SK-N-SH treated with all-trans-retinoic acid at 6 μM for 48 hours (cell line): ENCODE measurements around the gene POMC.
"Not testable (repeated sequence)": the region's sequence is repeated elsewhere in the genome, so short reads cannot be mapped to it uniquely, and the experiment has no call there.

Experiments used
- ATAC-seq: fragments of 200-7000 bp; cut with Tn5 transposase; 3 replicates; pipeline ENCODE4 v1.9.1; 2020; ENCODE audit warnings: mild to moderate bottlenecking, moderate library complexity
- ARNTL ChIP-seq: fragments of 450-650 bp; formaldehyde crosslinking; IDR thresholded peaks from 2 replicates; pipeline ENCODE4 v1.5.0; 2020; ENCODE audit warnings: low read depth, mild to moderate bottlenecking, moderate library complexity, borderline replicate concordance
- BACH2 ChIP-seq: fragments of 250-450 bp; sonication (Bioruptor Pico); IDR thresholded peaks from 2 replicates; pipeline ENCODE4 v1.9.0; 2021; ENCODE audit warnings: mild to moderate bottlenecking, borderline replicate concordance
- CSDC2 ChIP-seq: fragments of 250-450 bp; sonication (Bioruptor Pico); IDR thresholded peaks from 2 replicates; pipeline ENCODE4 v1.5.0; 2020; ENCODE audit warnings: mild to moderate bottlenecking, moderate library complexity
- ESRRG ChIP-seq: fragments of 250-450 bp; sonication (Bioruptor Pico); IDR thresholded peaks from 2 replicates; pipeline ENCODE4 v1.6.1; 2021; ENCODE audit warnings: mild to moderate bottlenecking
- ISL1 ChIP-seq: fragments of 250-450 bp; sonication (Bioruptor Pico); IDR thresholded peaks from 2 replicates; pipeline ENCODE4 v2.1.2; 2022; ENCODE audit warnings: mild to moderate bottlenecking, moderate library complexity
- PPARA ChIP-seq: fragments of 250-450 bp; sonication (Bioruptor Pico); IDR thresholded peaks from 2 replicates; pipeline ENCODE4 v1.5.0; 2020; ENCODE audit warnings: mild to moderate bottlenecking, borderline replicate concordance
- RARB ChIP-seq: fragments of 250-450 bp; sonication (Bioruptor Pico); IDR thresholded peaks from 2 replicates; pipeline ENCODE4 v1.8.0; 2021; ENCODE audit warnings: mild to moderate bottlenecking, moderate library complexity
- SNAI2 ChIP-seq: fragments of 250-450 bp; sonication (Bioruptor Pico); IDR thresholded peaks from 2 replicates; pipeline ENCODE4 v1.5.0; 2020; ENCODE audit warnings: mild to moderate bottlenecking, moderate library complexity
- TCF4 ChIP-seq: fragments of 250-450 bp; sonication (Bioruptor Pico); IDR thresholded peaks from 2 replicates; pipeline ENCODE4 v1.8.0; 2021; ENCODE audit warnings: mild to moderate bottlenecking, moderate library complexity, borderline replicate concordance
- TOX ChIP-seq: fragments of 250-450 bp; sonication (Bioruptor Pico); IDR thresholded peaks from 2 replicates; pipeline ENCODE4 v1.8.0; 2021; ENCODE audit warnings: mild to moderate bottlenecking, moderate library complexity, borderline replicate concordance
- ZC3H10 ChIP-seq: fragments of 250-450 bp; sonication (Bioruptor Pico); IDR thresholded peaks from 2 replicates; pipeline ENCODE4 v1.5.1; 2021; ENCODE audit warnings: mild to moderate bottlenecking, moderate library complexity
- ZFP3 ChIP-seq: fragments of 250-450 bp; sonication (Bioruptor Pico); IDR thresholded peaks from 2 replicates; pipeline ENCODE4 v1.5.0; 2020; ENCODE audit warnings: mild to moderate bottlenecking, moderate library complexity
- ZFP30 ChIP-seq: fragments of 450-650 bp; formaldehyde crosslinking; IDR thresholded peaks from 2 replicates; pipeline ENCODE4 v1.5.0; 2022; ENCODE audit warnings: mild to moderate bottlenecking, moderate library complexity
- ZNF70 ChIP-seq: fragments of 450-650 bp; formaldehyde crosslinking; IDR thresholded peaks from 2 replicates; pipeline ENCODE4 v1.5.0; 2020; ENCODE audit warnings: mild to moderate bottlenecking, moderate library complexity
- ZNF8 ChIP-seq: fragments of 450-650 bp; formaldehyde crosslinking; IDR thresholded peaks from 2 replicates; pipeline ENCODE4 v1.5.0; 2020; ENCODE audit warnings: mild to moderate bottlenecking, moderate library complexity
- TF ChIP-seq, protein P1 (sequence below): fragments of 250-450 bp; sonication (Bioruptor Pico); IDR thresholded peaks from 2 replicates; pipeline ENCODE4 v1.5.1; 2021; ENCODE audit warnings: mild to moderate bottlenecking, moderate library complexity
- TF ChIP-seq, protein P2 (sequence below): fragments of 250-450 bp; sonication (Bioruptor Pico); IDR thresholded peaks from 2 replicates; pipeline ENCODE4 v1.8.0; 2020; ENCODE audit warnings: mild to moderate bottlenecking, moderate library complexity, borderline replicate concordance
- TF ChIP-seq, protein P3 (sequence below): fragments of 250-450 bp; sonication (Bioruptor Pico); IDR thresholded peaks from 2 replicates; pipeline ENCODE4 v1.8.0; 2021; ENCODE audit warnings: low read depth, mild to moderate bottlenecking, moderate library complexity, borderline replicate concordance
- TF ChIP-seq, protein P4 (sequence below): fragments of 250-450 bp; sonication (Bioruptor Pico); IDR thresholded peaks from 2 replicates; pipeline ENCODE4 v1.5.1; 2020; ENCODE audit warnings: low read depth, mild to moderate bottlenecking, moderate library complexity
- TF ChIP-seq, protein P5 (sequence below): fragments of 250-450 bp; sonication (Bioruptor Pico); IDR thresholded peaks from 2 replicates; pipeline ENCODE4 v1.5.0; 2020; ENCODE audit warnings: mild to moderate bottlenecking, moderate library complexity

The POMC gene

DNA sequence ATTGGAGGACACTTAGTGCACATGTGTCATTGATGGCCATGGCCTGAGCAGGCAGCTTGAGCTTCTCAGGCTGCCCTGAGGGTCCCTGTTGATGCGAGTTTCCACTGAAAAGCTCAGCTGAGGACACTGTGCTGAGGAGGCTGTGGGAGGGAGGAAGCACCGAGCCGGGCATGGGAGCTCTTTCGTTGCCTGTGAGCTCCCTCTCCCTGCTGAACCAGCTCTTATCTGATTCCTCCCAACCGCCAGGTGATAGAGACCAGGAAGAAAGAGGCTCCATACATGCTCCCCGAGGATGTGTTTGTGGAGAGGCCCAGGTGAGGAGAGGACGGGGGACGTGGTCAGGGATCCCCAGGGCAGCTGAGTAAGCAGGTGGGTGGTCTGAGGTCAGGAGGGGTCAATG lies 27.3 kb downstream of the POMC start (continued):
- TF ChIP-seq, protein P1, sequence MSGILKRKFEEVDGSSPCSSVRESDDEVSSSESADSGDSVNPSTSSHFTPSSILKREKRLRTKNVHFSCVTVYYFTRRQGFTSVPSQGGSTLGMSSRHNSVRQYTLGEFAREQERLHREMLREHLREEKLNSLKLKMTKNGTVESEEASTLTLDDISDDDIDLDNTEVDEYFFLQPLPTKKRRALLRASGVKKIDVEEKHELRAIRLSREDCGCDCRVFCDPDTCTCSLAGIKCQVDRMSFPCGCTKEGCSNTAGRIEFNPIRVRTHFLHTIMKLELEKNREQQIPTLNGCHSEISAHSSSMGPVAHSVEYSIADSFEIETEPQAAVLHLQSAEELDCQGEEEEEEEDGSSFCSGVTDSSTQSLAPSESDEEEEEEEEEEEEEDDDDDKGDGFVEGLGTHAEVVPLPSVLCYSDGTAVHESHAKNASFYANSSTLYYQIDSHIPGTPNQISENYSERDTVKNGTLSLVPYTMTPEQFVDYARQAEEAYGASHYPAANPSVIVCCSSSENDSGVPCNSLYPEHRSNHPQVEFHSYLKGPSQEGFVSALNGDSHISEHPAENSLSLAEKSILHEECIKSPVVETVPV (CRISPR knock-in tag), result no peak
- TF ChIP-seq, all 23 proteins: peak for 0

DNA sequence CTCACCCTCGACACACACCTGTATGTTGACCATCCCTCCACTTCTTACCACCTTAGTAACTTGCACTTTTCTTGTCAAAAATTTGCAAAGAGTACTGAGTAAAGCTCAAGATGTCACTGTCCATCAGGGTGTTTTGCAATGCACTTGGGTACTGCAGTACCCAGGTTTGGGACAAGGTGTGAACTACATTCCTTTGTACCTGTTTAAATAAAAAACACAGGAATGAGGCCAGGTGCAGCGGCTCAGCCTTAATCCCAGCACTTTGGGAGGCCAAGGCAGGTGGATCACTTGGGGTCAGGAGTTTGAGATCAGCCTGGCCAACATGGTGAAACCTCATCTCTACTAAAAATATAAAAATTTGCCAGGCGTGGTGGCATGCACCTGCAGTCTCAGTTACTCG lies 27.8 kb downstream of the POMC start:
- ATAC-seq, result not testable (repeated sequence)

DNA sequence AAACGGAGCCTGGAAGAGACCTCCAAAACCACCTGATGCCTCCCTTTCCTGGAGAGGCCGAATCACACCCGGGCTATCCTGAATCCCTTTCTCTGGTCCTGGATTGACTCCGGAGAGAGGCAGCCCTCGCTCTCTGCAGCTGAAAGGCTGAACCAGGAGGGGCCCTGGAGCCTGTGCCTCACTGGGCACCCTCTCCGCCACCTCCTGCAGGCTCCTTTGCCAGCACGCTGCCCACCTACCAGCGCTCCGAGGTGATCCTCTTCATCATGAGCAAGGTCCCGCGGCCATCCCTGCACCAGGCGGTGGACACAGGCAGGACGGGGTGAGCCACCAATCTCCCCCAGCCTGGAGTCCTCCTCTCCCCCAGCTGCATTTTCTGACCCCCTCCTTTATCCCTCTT lies 35.7 kb downstream of the POMC start:
- no peak for ATAC-seq
- TF ChIP-seq TCF4 (CRISPR knock-in tag), result no peak
- no peak for TF ChIP-seq RARB (CRISPR knock-in tag)
- TF ChIP-seq ZNF8 (CRISPR knock-in tag), result no peak

DNA sequence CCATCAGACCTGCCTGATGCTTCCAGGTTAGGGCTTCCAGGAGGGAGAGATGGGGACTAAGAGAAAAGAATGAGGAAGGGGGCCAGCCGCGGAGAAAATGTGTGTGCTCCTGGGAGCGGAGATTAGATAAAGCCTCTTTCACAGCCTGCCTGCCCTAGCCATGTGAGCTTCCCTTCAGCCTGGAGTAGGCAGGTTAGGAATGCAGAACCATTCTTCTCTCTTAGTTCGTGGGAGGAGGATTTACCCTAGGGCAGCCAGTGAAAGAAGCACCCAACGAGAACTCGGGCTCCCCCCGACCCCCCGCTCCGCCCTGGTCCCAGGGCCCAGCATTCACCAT lies 36.1 kb downstream of the POMC start:
- TF ChIP-seq, protein P2, sequence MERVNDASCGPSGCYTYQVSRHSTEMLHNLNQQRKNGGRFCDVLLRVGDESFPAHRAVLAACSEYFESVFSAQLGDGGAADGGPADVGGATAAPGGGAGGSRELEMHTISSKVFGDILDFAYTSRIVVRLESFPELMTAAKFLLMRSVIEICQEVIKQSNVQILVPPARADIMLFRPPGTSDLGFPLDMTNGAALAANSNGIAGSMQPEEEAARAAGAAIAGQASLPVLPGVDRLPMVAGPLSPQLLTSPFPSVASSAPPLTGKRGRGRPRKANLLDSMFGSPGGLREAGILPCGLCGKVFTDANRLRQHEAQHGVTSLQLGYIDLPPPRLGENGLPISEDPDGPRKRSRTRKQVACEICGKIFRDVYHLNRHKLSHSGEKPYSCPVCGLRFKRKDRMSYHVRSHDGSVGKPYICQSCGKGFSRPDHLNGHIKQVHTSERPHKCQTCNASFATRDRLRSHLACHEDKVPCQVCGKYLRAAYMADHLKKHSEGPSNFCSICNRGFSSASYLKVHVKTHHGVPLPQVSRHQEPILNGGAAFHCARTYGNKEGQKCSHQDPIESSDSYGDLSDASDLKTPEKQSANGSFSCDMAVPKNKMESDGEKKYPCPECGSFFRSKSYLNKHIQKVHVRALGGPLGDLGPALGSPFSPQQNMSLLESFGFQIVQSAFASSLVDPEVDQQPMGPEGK (CRISPR knock-in tag), result no peak
- TF ChIP-seq ZC3H10 (no peak), ZFP30 (CRISPR knock-in tag) (no peak), ZFP3 (no peak), TOX (no peak), ARNTL (CRISPR knock-in tag) (no peak), PPARA (no peak), SNAI2 (CRISPR knock-in tag) (no peak), BACH2 (no peak)
- no peak for ATAC-seq

DNA sequence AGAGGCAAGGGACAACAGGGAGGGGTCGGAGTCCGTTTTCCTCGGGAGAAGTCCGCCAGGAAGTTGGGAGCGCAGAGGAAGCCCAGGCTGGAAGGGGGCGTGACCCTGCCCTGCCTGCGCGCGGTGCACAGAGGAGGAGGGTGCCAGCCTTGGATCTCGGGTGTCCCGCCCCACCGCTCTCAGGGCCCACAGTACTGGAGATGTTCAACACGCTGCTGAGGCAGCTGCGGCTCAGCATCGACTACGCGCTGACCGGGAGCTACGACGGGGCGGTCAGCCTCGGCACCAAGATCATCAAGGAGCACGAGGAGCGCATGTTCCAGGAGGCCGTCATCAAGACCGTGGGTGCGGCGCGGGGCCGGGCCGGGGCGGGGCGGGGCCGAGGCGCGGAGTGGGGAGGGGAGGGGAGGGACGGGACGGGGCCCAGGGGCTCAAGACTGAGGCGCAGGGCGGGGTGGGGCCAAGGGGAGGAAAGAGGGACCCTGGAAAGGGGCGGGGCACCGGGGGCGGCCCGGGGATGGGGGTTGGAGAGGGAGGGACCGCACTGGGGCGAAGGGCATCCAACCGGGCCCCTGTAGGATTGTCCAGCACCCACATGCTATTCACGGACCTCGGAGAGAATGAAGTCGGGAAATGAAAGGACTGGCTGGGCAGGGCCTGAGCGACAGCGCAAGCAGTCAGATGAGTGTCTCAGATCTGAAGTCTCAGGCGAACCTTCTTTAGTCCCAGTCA lies 36.6 kb downstream of the POMC start:
- no peak for TF ChIP-seq RARB (CRISPR knock-in tag)
- no peak for TF ChIP-seq ISL1 (CRISPR knock-in tag)
- TF ChIP-seq, protein P1 (CRISPR knock-in tag), result no peak
- TF ChIP-seq, protein P3, sequence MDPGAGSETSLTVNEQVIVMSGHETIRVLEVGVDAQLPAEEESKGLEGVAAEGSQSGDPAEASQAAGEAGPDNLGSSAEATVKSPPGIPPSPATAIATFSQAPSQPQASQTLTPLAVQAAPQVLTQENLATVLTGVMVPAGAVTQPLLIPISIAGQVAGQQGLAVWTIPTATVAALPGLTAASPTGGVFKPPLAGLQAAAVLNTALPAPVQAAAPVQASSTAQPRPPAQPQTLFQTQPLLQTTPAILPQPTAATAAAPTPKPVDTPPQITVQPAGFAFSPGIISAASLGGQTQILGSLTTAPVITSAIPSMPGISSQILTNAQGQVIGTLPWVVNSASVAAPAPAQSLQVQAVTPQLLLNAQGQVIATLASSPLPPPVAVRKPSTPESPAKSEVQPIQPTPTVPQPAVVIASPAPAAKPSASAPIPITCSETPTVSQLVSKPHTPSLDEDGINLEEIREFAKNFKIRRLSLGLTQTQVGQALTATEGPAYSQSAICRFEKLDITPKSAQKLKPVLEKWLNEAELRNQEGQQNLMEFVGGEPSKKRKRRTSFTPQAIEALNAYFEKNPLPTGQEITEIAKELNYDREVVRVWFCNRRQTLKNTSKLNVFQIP, result no peak
- no peak for TF ChIP-seq ESRRG (CRISPR knock-in tag)
- TF ChIP-seq, protein P4, sequence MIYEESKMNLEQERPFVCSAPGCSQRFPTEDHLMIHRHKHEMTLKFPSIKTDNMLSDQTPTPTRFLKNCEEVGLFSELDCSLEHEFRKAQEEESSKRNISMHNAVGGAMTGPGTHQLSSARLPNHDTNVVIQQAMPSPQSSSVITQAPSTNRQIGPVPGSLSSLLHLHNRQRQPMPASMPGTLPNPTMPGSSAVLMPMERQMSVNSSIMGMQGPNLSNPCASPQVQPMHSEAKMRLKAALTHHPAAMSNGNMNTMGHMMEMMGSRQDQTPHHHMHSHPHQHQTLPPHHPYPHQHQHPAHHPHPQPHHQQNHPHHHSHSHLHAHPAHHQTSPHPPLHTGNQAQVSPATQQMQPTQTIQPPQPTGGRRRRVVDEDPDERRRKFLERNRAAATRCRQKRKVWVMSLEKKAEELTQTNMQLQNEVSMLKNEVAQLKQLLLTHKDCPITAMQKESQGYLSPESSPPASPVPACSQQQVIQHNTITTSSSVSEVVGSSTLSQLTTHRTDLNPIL (CRISPR knock-in tag), result no peak
- no peak for TF ChIP-seq ZNF70
- TF ChIP-seq TOX, result no peak
- no peak for TF ChIP-seq ZC3H10
- no peak for TF ChIP-seq ZNF8 (CRISPR knock-in tag)
- TF ChIP-seq SNAI2 (CRISPR knock-in tag), result no peak
- no peak for TF ChIP-seq CSDC2 (CRISPR knock-in tag)
- no peak for ATAC-seq

DNA sequence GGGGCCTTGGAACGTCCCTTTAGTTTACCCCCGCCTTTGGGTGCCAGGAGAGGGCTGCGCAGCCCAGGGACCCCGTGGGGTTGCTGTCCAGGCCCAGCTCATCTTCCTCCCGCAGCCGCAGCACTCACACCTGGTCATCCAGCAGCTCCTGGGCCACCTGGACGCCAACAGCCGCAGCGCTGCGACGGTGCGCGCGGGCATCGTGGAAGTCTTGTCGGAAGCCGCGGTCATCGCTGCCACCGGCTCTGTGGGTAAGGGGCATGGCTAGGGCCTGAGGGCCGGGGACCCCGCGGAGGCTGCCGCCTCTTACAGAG lies 37.2 kb downstream of the POMC start:
- ATAC-seq, result no peak
- TF ChIP-seq, protein P5, sequence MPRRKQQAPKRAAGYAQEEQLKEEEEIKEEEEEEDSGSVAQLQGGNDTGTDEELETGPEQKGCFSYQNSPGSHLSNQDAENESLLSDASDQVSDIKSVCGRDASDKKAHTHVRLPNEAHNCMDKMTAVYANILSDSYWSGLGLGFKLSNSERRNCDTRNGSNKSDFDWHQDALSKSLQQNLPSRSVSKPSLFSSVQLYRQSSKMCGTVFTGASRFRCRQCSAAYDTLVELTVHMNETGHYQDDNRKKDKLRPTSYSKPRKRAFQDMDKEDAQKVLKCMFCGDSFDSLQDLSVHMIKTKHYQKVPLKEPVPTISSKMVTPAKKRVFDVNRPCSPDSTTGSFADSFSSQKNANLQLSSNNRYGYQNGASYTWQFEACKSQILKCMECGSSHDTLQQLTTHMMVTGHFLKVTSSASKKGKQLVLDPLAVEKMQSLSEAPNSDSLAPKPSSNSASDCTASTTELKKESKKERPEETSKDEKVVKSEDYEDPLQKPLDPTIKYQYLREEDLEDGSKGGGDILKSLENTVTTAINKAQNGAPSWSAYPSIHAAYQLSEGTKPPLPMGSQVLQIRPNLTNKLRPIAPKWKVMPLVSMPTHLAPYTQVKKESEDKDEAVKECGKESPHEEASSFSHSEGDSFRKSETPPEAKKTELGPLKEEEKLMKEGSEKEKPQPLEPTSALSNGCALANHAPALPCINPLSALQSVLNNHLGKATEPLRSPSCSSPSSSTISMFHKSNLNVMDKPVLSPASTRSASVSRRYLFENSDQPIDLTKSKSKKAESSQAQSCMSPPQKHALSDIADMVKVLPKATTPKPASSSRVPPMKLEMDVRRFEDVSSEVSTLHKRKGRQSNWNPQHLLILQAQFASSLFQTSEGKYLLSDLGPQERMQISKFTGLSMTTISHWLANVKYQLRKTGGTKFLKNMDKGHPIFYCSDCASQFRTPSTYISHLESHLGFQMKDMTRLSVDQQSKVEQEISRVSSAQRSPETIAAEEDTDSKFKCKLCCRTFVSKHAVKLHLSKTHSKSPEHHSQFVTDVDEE (CRISPR knock-in tag), result no peak
- TF ChIP-seq PPARA, result no peak
- TF ChIP-seq ZNF70, result no peak
- no peak for TF ChIP-seq ZNF8 (CRISPR knock-in tag)
- no peak for TF ChIP-seq RARB (CRISPR knock-in tag)
- TF ChIP-seq, protein P4 (CRISPR knock-in tag), result no peak
- no peak for TF ChIP-seq ARNTL (CRISPR knock-in tag)
- no peak for TF ChIP-seq ISL1 (CRISPR knock-in tag)
